M059J (cell line): ENCODE data around the gene SGIP1. TPM values are rescaled to one million over a fixed set of nuclear protein-coding genes. Genes with fewer than 3 reads are reported as not detected.

Experiments used
- DNase-seq: peaks from one replicate; pipeline ENCODE4 v3.0.0-alpha.2; 2012; ENCODE audit warnings: low read depth
- total RNA-seq: library from RNA; depleted of rRNA; stranded (reverse); fragments of >200 nt; shearing (Covaris generic); gene quantifications from 2 replicates; pipeline ENCODE4 v1.2.3, GENCODE V29; 2014

Gene SGIP1
- total RNA-seq, 1 experiment from 2014 or later: 5.8 TPM

DNA sequence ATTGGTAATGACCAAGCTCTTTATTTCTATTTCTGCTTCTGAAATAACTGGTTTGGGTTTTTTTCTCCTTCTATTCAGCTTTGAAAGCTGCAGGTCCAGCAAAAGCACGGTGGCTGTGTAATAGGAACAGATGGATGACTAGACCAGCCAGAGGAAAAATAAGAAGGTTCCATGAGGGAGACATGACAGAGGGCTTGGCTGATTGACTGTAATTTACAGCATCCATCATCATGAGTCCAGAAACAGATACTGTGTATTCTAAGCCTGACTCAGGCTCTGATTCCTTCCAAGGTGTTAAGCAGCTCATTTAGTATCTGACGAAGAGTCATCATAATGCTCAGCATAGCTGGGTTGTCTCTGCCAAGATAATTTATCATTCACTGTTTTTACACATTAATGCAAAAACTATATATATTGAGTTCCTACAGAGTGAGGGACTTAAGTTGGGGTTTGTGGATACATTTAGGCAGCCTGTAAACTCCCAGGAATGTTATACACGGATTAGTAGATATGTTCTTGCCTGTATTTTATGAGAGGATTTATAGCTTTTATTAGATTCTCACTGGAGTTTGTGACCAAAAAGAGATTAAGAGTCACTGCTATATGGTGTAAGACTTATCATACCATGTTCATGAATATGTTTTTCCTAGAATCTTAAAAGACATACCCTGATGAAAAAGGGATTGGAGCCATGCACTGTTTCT lies 72.6 kb downstream of the SGIP1 start:
- no peak for DNase-seq

DNA sequence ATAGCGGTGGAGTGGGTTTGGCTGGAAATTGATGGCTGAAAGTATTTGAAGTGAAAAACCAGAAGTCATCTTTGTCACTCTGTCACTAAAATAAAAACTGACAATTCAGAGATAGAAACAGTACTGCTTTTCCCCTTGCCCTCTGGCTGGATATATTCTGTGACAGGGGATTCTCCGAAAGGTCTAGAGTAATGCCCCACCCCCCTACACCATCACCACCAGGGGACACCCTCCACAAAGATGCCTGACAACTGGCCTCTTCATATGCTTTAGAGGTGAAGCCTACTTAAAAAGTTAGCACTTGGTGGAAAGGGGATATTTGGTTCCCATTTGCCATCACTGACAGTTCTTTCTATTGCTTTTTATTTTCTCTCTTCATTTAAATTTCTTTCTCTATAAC lies 73.5 kb downstream of the SGIP1 start:
- DNase-seq: no peak

DNA sequence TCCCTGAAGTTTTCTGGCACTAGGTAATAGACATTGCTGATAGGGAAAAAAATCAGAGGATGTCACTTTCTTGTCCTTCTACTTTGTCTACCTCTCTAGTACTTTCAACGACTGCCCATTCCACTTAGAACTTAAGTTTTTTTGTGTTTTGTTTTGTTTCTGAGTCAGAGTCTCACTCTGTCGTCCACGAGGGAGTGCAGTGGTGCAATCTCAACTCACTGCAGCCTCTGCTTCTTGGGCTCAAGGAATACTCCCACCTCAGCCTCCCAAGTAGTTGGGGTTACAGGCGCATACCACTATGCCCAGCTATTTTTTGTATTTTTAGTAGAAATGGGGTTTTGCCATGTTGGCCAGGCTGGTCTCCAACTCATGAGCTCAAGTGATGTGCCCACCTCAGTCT lies 79.2 kb downstream of the SGIP1 start:
- DNase-seq: no peak

DNA sequence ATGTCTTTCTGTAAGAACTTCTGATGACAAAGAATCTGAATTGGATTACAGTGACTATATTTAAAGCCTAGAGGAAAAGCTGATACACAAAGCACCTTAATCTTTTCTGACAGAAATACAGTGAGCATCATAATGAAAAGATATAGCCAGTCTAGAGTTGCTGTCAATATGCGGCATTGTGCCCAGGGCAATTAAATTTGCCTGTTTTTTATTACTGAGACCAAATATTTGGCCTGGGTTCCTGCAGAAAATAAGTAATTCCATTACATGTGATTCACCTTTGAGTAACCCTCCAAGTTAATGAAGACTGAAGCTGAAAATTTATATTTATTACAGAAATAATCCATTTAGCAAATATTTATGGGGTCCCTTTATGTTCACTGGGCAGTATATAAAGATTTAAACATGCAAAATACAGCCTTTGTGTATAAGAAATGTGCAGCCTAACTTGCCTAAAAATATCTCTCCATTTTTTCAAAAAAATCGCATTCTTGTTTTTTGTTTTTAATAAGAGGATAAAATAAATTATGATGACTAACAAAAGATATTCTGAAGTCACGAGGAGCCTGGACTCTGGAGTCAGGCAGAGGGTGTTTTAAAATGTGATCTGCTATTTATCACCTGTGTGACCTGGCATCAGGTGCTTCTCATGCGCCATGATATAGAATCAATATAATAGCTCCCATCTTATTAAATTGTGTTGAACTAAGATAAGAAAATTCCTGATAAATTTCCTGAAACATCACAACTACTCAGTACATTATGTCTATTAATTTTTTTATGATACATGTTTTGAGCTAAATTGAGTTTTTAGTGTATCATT lies 83.6 kb downstream of the SGIP1 start:
- DNase-seq: no peak

DNA sequence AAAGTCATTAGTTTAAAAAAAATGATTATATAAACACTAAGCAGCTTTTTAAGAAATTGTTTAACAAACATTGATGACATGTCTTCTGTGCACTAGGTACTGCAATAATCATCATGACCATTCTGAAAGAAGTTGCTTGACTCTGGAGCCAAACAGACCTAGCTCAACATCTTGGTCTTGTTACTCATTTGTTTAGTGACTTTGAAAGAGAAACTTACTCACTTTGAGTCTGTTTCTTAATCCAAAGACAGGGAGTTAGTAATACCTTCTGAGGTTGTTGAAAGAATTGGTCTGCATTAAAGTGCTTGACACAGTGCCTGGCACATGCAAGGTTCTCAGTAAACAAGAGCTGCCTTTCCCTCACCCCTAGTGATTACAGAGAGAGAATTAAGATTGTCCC lies 84.4 kb downstream of the SGIP1 start:
- DNase-seq: no peak

DNA sequence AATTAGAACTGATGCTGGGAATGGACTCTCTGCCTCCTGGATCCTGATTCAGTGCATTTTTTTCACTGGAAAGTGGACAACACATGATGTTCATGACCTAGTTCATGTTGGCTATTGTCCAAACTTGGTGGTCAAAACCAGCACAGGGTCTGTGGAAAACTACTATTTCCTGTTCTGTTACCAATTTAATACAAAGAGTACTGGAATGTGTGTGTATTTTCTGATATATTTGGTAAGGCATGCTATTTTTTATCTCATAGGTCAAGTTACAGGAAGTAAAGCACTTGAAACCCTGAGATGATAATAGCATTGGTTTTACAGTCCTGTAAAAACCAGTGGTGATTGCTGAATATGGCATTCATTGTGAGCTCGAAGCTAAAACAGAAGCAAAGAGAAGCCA lies 89.9 kb downstream of the SGIP1 start:
- DNase-seq: peak; percentile 87

DNA sequence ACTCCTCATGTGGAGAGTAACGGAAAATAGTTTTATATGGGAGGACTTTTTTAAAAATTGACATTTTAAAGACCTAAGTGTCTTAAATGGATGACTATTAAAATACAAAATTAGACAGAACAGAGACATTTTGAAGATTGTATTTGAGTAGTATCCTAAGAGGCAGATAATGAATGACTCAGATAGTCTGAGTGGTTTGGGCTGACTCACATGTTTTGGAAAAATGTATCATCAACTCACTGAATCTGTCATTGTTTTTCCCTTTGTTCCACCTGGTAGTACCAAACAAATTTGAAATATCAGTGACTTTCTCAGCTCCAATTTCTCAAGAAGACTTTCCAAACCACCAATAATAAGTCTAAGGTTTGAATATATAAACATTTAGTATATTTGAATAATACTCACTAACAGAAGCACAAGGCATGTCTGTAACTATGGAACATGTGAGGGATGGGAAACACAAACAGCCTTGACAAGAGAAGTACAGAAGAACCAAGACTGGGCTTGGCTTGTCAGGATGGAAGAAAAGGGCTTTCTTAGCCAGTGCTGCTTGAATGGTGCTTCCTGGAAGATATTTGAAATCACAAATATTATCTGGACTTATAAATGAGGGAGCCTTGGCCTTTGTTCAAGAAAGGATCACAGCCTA lies 90.6 kb downstream of the SGIP1 start:
- peak; percentile 89 for DNase-seq

DNA sequence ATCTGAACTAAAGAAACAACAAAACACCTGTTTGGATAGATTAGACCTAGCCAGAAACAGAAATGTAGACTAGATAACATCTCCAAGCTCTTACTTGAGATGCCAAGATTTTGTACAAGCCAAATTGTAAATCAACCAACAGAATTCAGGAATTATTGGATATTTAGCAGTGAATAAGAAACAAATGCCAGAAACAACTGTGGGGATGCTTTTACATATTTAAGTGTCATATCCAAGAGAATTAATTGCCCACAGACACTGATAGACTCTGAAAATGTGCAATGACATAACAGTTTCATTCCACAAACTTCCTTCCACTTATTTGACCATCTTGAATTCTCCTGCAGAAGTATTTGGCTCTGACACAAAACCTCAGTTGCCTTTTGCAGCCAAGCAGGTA lies 92.3 kb downstream of the SGIP1 start:
- DNase-seq: no peak

DNA sequence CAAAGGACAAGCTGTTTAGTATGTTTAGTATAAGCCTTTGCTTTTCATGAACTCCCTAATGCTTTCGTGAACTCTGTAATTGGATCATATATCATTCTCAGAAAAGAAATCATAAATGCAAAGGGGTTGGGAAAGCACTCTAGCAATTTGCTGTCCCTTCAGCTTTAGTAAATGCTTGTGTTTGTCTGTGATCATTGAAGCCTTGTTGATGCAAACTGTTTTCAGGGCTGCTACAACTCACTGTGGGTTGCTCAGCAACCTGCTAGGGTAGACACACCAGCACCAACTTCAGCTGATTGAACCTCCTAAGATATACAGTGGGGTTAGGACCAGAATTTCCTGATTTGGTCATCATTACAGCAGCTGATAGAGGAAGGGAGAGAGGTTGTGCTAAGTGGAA lies 95.0 kb downstream of the SGIP1 start:
- no peak for DNase-seq

DNA sequence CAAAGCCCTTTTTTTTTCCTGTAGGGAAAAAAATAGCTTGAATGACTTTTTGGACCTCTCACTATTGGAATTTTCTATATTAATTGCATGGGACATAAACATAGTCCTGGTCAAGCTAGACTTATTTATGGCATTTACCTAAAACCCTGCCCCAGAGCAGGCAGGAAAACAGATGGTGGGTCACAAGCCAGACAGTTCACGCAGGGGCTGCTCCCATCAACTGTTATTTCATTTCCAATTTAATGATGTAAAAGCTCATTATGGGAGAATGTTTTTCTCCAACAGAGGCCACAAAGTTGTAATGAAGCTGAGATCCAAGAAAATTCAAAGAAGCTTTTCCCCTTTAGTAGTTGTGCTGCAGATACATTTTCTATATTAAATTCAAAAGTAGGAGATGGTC lies 99.2 kb downstream of the SGIP1 start:
- no peak for DNase-seq

DNA sequence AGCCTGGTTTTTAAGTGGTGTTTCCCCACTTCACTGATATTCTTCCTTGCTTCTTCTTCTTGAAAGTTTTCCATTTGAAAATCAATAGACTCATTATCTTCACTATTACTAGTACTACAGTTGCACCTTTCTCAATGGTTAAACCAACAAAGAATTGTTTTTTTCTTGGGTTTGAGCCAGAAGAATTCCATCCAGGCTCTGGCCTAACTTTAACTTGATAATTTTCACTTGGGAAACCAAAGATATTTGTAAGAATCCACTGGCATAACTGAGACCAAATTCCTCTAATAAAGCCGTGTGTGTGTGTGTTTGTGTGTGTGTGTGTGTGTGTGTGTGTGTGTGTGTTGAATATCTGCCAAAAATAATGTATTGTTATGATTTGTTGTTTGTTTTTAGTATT lies 103.2 kb downstream of the SGIP1 start:
- no peak for DNase-seq

DNA sequence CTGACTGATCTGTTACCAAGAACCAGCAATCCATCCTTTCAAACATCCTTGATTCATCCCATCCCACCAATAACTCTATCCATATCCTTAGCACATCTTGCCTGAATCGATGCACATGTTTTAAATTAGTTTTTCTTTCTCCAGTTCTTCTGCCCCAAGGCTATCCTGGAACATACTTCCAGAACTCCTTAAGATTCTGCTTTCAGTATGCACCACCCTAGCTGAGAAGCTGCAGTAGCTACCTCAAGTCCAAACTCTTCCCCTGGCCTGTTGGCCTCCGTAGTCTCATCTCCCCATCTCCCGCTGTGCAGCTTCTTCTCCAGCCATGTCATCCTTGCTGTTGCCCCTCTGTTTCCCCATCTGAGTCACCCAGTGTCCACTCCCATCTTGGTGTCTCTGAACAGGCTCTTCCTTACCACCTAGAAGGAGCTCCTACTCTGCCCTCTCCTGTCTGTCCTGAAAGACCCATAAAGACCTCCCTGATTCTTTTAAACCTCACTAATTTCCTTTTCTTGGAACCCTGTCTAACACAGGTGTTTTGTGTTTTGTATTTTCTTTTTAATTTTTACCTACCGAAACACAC lies 108.0 kb downstream of the SGIP1 start:
- no peak for DNase-seq

DNA sequence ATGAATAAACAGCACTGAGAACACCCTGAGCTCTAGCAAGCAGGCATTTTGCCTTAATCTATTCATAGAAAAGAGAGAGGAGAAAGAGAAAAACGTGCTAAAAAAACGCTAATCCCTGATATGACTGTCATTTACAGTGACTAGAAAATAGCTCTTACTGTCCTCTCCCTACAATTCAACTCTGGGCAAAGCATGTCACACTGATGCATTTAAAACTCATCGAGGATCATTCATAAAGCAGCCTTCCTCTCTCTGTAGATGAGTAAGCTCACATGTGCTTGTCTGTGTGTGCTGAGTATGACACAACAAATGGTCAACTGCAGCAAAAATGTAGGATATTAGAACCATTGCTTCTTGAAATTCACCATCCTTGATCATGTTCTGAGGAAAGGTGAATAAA lies 109.0 kb downstream of the SGIP1 start:
- DNase-seq: no peak

DNA sequence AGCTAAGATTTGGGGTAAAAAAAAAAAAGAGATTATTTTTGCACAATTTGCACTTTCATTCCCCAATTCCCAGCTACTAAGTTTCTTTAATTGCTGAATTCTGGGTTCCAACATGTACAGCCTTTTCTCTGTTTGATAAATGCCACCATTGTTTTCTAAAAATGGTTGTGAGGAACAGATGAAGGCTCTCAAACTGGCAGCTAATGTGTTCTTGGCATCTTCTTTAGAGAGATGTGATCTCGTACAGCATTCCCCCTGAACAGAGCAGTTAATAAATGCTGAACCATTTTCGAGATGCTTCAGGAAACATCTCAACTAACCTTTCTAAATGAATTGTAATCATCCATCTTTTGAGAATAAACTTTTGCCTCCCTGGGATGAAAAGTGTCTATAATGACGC lies 110.4 kb downstream of the SGIP1 start:
- DNase-seq: no peak

DNA sequence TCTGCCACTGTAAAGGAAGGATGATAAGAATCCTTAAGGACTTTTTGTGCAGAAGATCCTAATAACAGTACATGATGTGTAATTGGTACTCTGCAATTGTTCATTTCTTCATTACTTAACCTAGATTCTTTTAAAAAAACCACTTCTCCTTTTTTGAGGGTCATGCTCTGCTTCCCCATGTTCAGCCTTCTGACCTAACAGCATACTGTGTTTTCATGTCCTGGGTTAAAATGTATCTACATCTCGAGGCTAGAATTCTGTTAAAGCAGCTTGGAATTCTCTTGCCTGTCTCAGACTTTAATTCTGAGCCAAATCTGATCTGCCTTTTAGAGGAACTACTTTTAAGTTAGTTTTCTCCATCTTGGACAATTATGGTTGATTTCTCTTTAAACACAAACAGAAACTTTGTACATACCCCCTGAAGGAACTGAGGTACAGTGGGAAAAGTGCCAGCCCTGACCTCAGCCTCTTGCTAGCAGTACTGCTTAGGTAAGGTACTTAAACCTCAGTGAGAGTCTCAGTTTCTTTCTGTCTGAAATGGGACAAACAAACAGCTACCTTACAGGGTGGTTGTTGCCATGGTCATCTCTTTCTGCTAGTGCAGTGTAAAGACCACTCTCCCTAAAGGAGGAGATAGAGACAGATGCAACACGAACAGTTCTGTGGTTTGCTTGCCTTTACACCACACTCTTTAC lies 115.1 kb downstream of the SGIP1 start:
- no peak for DNase-seq

DNA sequence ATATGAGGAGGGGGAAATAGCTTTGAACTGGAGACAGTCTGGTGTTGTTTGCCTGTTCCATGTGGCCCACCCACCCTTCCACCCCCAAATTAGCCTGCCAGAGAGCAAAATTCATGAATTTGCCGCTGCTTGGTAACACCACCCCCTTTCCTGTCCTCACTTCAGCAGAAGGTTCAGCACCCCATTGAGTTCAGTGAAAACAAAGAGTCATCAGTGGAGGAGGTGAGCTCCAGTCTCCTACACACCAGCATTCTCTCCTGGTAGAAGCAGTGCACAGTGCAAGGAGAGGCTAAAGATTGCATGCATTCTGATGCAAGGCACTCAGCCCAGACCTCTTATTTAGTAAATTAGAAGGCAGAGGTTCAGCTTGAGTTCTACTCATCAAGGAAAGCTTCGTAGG lies 118.6 kb downstream of the SGIP1 start:
- no peak for DNase-seq

DNA sequence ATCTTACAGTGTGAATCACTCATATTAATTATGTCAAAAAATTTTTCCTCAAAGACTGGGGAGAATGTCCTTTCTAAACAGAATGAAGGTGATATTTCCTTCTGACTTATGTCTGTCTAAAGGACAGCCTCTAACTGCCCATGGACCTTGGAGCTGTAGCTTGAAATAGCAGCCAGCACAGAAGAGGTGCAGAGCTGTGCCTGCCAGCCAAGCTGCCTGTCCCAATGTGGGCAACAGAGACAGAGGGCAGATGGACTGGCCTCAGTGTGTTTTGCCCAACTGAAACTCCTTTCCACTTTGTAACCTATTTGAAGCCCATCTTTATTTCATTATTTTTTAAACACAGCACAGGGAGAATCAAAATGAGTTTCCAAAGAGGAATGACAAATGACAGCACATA lies 120.7 kb downstream of the SGIP1 start:
- no peak for DNase-seq

DNA sequence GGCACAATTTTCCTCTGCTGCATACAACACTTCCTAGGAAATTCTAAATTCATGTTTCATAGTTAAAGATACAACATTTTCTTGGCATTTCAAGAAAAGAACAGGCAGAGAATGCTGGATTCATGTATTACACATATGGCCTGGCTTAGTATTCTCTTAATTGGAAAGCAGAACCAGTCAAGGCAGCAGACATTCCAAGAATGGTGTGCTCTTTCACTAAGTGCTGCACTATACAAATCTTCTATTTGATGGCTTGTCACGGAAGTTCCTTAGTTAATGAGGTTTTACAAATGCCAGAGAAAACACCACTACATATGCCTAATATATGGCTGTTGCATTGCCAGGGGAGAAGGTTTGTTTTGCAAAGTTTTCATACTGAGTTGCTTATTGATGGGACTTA lies 137.5 kb downstream of the SGIP1 start:
- no peak for DNase-seq

DNA sequence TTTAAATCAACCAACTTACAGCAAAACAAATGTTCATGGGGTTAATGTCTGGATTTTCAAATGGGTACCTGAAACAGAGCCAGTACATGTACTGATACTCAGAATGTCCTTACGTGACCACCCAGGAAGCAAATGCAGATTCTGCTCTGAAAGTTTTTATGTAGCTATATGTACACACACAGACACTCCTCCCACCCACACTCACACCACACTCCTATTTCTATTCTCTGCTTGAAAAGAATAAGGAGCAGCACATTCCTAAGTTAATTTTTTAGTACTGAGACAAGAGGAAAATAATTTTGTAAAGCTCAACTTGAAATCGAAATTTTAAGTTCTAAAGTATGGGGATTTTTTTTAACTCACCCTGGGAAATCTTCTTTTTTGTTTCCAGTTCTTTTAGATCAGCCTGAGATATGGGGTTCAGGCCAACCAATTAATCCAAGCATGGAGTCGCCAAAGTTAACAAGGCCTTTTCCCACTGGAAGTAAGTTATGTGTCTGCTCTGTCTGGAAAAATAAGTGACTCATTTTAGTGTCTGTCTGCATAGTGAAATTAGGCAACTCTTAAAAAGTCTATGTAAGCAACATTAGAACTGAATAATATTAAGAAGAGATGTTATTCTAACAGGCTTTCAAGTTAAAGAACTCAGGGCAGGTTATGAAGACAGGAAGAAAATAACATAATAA lies 142.8 kb downstream of the SGIP1 start:
- DNase-seq: peak; percentile 78

DNA sequence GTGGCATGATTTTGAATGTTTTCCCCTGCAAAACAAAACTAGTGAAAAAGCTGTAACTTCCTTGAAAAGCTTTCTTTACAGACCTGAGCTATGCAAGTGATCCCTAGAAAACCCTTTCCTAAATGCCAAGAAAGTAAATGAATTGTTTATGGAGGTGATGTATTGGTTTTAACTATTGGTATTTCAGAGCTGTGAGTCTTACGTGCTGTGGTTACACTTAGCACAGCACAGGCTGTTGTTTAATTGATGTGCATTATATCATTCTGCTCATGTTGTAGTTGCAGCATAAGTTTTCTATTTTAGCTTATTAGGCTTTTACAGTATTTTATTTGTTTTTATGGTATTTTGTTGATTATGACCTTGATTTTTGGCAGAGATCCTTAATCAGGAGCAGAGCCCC lies 144.2 kb downstream of the SGIP1 start:
- no peak for DNase-seq

DNA sequence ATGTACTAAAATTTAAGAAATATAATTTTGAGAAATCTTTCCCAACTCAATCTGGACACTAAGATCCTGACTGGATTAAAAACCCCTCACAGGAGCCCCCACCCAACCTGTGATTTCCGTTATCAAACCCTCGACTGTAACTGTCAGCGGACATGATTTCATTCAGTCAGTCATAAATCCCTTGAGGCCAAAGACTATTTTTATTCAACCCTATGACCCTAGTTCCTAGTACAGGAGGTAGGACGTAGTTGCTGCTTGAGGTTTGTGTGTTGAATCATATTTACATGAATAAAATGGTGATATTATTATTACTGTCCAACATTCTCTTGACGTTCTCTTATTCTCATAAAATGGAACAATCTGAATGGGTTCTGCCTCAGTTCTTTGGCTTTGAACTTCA lies 145.2 kb downstream of the SGIP1 start:
- no peak for DNase-seq
